Loucy (cell line): ENCODE measurements around the gene TSPAN13.

Experiments
- H2AFZ ChIP-seq: fragments of 200-600 bp; sonication (generic); 2 replicates; pipeline ENCODE4 v1.6.0; 2016; ENCODE audit warnings: antibody characterized with exemption, mild to moderate bottlenecking, low read length, moderate library complexity
- H3F3A ChIP-seq: fragments of 200-600 bp; 2 replicates; pipeline ENCODE4 v1.6.0; 2016; ENCODE audit warnings: antibody characterized with exemption, low read depth, mild to moderate bottlenecking
- H3K27me3 ChIP-seq: fragments of 200-600 bp; sonication (generic); 2 replicates; pipeline ENCODE4 v1.6.1; 2014; ENCODE audit warnings: low read length, mild to moderate bottlenecking; ENCODE audit not compliant: insufficient read depth, poor library complexity, severe bottlenecking
- H3K36me3 ChIP-seq: fragments of 200-600 bp; sonication (generic); 2 replicates; pipeline ENCODE4 v1.6.1; 2016; ENCODE audit warnings: low read length; ENCODE audit not compliant: insufficient read depth
- H3K4me1 ChIP-seq: fragments of 200-600 bp; sonication (generic); 2 replicates; pipeline ENCODE4 v1.5.1; 2014; ENCODE audit warnings: low read length, mild to moderate bottlenecking; ENCODE audit not compliant: insufficient read depth, poor library complexity, severe bottlenecking
- H3K4me2 ChIP-seq: fragments of 200-600 bp; sonication (generic); 2 replicates; pipeline ENCODE4 v1.6.0; 2014; ENCODE audit warnings: antibody characterized with exemption, low read length, low read depth, mild to moderate bottlenecking; ENCODE audit not compliant: poor library complexity, severe bottlenecking
- H3K4me3 ChIP-seq: fragments of 200-600 bp; sonication (generic); 2 replicates; pipeline ENCODE4 v1.5.1; 2014; ENCODE audit warnings: low read length, mild to moderate bottlenecking, mixed read lengths; ENCODE audit not compliant: poor library complexity, severe bottlenecking
- H3K79me2 ChIP-seq: fragments of 200-600 bp; sonication (generic); 2 replicates; pipeline ENCODE4 v1.6.1; 2014; ENCODE audit warnings: low read length; ENCODE audit not compliant: insufficient read depth
- H3K9ac ChIP-seq: fragments of 200-600 bp; sonication (generic); 2 replicates; pipeline ENCODE4 v1.6.0; 2014; ENCODE audit warnings: mild to moderate bottlenecking, low read depth, low read length, moderate library complexity; ENCODE audit not compliant: poor library complexity, severe bottlenecking
- H3K9me2 ChIP-seq: fragments of 200-600 bp; sonication (generic); replicated peaks from 2 replicates; pipeline ENCODE4 v1.6.1; 2016; ENCODE audit warnings: low read depth, low read length, mixed read lengths
- H3K9me3 ChIP-seq: fragments of 200-600 bp; sonication (generic); 2 replicates; pipeline ENCODE4 v1.6.1; 2014; ENCODE audit warnings: mild to moderate bottlenecking, antibody characterized with exemption, low read length, low read depth; ENCODE audit not compliant: insufficient read depth
- H4K20me1 ChIP-seq: fragments of 200-600 bp; sonication (generic); 2 replicates; pipeline ENCODE4 v1.6.0; 2014; ENCODE audit warnings: antibody characterized with exemption, low read length, mild to moderate bottlenecking; ENCODE audit not compliant: insufficient read depth, poor library complexity, severe bottlenecking
- EZH2phosphoT487 ChIP-seq: fragments of 200-600 bp; IDR thresholded peaks from 2 replicates; pipeline ENCODE4 v1.6.1; 2018; ENCODE audit warnings: antibody characterized with exemption, mild to moderate bottlenecking, moderate library complexity, borderline replicate concordance
- TF ChIP-seq, protein P1 (sequence below): fragments of 200-600 bp; sonication (generic); conservative IDR thresholded peaks from 2 replicates; pipeline ENCODE4 v1.5.1; 2014; ENCODE audit warnings: mild to moderate bottlenecking, antibody characterized with exemption, low read length

The TSPAN13 gene

GRCh38 chr7:16780596-16780995 is 27.0 kb downstream of the TSPAN13 start:
- Histone ChIP-seq H3K4me2 (no peak overlapping the region), H3F3A (no peaks in the 10 kb centered on the region), H3K4me3 (no peak overlapping the region), H4K20me1 (no peaks in the 10 kb centered on the region), H3K79me2 (peaks cover 13% of the 10 kb centered on the region; the same call in 1 of the 2 replicates), H2AFZ (no peak overlapping the region), H3K36me3 (peaks cover 47% of the 10 kb centered on the region; the same call in 1 of the 2 replicates), H3K9ac (no peak overlapping the region), H3K9me2 (no peaks in the 10 kb centered on the region), H3K9me3 (no peaks in the 10 kb centered on the region), H3K4me1 (no peaks in the 10 kb centered on the region), H3K27me3 (no peaks in the 10 kb centered on the region)
- TF ChIP-seq EZH2phosphoT487, result no peak
- TF ChIP-seq, protein P1, sequence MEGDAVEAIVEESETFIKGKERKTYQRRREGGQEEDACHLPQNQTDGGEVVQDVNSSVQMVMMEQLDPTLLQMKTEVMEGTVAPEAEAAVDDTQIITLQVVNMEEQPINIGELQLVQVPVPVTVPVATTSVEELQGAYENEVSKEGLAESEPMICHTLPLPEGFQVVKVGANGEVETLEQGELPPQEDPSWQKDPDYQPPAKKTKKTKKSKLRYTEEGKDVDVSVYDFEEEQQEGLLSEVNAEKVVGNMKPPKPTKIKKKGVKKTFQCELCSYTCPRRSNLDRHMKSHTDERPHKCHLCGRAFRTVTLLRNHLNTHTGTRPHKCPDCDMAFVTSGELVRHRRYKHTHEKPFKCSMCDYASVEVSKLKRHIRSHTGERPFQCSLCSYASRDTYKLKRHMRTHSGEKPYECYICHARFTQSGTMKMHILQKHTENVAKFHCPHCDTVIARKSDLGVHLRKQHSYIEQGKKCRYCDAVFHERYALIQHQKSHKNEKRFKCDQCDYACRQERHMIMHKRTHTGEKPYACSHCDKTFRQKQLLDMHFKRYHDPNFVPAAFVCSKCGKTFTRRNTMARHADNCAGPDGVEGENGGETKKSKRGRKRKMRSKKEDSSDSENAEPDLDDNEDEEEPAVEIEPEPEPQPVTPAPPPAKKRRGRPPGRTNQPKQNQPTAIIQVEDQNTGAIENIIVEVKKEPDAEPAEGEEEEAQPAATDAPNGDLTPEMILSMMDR, result no peak

DNA sequence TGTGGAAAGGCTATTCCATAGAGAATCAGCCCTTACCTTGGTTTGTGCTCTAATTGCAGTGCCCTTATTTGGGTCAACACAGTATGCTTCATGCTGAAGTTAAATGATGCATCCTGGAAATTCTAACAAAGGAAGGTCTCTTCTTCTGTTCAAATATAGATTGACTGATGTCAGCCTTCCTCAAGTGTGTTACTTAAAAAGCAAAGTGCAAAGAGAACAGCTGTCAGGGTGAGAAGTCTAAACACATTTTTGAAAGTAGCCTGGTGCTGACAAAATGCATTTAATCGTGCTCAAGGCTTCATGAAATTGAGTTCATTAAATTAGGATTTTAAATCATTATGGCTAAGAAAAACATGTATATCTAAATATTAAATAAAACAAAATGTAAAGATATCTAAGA is 31.8 kb downstream of the TSPAN13 start:
- H3K9me2 ChIP-seq, result no peaks in the 10 kb centered on the region
- H3K9me3 ChIP-seq, result no peaks in the 10 kb centered on the region
- no peak overlapping the region for H3K4me3 ChIP-seq
- H3K36me3 ChIP-seq, result peaks cover 46% of the 10 kb centered on the region; the same call in 1 of the 2 replicates
- no peak overlapping the region for H3K9ac ChIP-seq
- no peaks in the 10 kb centered on the region for H3K79me2 ChIP-seq
- no peaks in the 10 kb centered on the region for H3F3A ChIP-seq
- H2AFZ ChIP-seq, result no peak overlapping the region
- TF ChIP-seq, protein P1, result no peak
- no peak for TF ChIP-seq EZH2phosphoT487
- no peaks in the 10 kb centered on the region for H4K20me1 ChIP-seq
- no peaks in the 10 kb centered on the region for H3K27me3 ChIP-seq
- no peaks in the 10 kb centered on the region for H3K4me1 ChIP-seq
- no peak overlapping the region for H3K4me2 ChIP-seq

DNA sequence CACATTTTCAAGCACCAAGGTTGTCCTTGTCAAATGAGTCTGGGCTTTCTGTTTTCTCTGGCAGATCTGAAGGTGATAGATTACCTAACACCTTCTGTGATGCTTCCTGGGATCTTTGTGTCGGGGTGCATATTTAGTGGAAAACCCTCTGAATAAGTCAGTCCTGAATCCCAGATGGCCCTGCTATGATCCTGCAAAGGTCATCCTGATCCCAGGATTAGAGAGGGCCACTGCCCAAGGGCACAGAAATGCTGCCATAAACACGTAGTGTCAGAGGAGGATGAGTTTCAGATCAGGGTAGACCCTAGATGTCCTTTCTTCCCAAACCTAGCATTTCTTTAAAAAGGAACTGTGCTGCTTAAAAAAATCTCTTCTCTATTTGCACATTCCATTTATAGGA is 32.3 kb downstream of the TSPAN13 start:
- Histone ChIP-seq H3K27me3 (no peaks in the 10 kb centered on the region), H3K36me3 (peaks cover 41% of the 10 kb centered on the region; the same call in 1 of the 2 replicates), H3K4me2 (no peak overlapping the region), H2AFZ (no peak overlapping the region), H3K4me1 (no peaks in the 10 kb centered on the region), H4K20me1 (no peaks in the 10 kb centered on the region), H3K4me3 (no peak overlapping the region), H3K9me3 (no peaks in the 10 kb centered on the region), H3K9me2 (no peaks in the 10 kb centered on the region), H3K79me2 (no peaks in the 10 kb centered on the region), H3F3A (no peaks in the 10 kb centered on the region), H3K9ac (no peak overlapping the region)
- no peak for TF ChIP-seq EZH2phosphoT487
- TF ChIP-seq, protein P1, result no peak
